Trophoblast cell (in vitro differentiated cells and primary cell): ENCODE data around the gene NTM.

Experiments
- DNase-seq, 2 donors: peaks; one replicate each; pipeline ENCODE4 v3.0.0-alpha.2; 2016
- H2AFZ ChIP-seq: 2 replicates; pipeline ENCODE4 v1.6.1; 2013; ENCODE audit warnings: low read length, moderate library complexity, mild to moderate bottlenecking; ENCODE audit not compliant: insufficient read depth, poor library complexity
- H2AK5ac ChIP-seq: 2 replicates; pipeline ENCODE4 v1.6.1; 2013; ENCODE audit warnings: mild to moderate bottlenecking, low read length
- H2BK120ac ChIP-seq: 2 replicates; pipeline ENCODE4 v1.6.1; 2013; ENCODE audit warnings: low read length, mild to moderate bottlenecking, moderate library complexity; ENCODE audit not compliant: insufficient read depth, poor library complexity
- H2BK12ac ChIP-seq: 2 replicates; pipeline ENCODE4 v1.6.1; 2013; ENCODE audit warnings: mild to moderate bottlenecking, low read length, moderate library complexity
- H2BK5ac ChIP-seq: 2 replicates; pipeline ENCODE4 v1.6.1; 2013; ENCODE audit warnings: low read length, low read depth, moderate library complexity, mild to moderate bottlenecking; ENCODE audit not compliant: poor library complexity
- H3K14ac ChIP-seq: 2 replicates; pipeline ENCODE4 v1.6.1; 2013; ENCODE audit warnings: mild to moderate bottlenecking, low read length
- H3K18ac ChIP-seq: 2 replicates; pipeline ENCODE4 v1.6.1; 2013; ENCODE audit warnings: mild to moderate bottlenecking, low read length
- H3K23ac ChIP-seq: 2 replicates; pipeline ENCODE4 v1.6.1; 2013; ENCODE audit warnings: low read length
- H3K27ac ChIP-seq: 2 replicates; pipeline ENCODE4 v1.5.1; 2013; ENCODE audit warnings: low read depth, mild to moderate bottlenecking, inconsistent platforms, low read length, moderate library complexity
- H3K27me3 ChIP-seq: 2 replicates; pipeline ENCODE4 v1.6.1; 2013; ENCODE audit warnings: inconsistent platforms, mild to moderate bottlenecking, low read length, moderate library complexity; ENCODE audit not compliant: insufficient read depth
- H3K36me3 ChIP-seq, 2 experiments: 1 replicate in 1 of 2; 2 replicates in 1 of 2; pipeline ENCODE4 v1.6.1; 2013; ENCODE audit warnings: low read length in 2 of 2, mild to moderate bottlenecking in 2 of 2, moderate library complexity in 1 of 2; ENCODE audit not compliant: insufficient read depth in 2 of 2, control insufficient read depth in 1 of 2
- H3K4ac ChIP-seq: 2 replicates; pipeline ENCODE4 v1.6.1; 2013; ENCODE audit warnings: low read depth, mild to moderate bottlenecking, low read length, moderate library complexity
- H3K4me1 ChIP-seq, 2 experiments: 1 replicate in 1 of 2; 2 replicates in 1 of 2; pipeline ENCODE4 v1.6.1; 2013; ENCODE audit warnings: low read length in 2 of 2, mild to moderate bottlenecking in 2 of 2, moderate library complexity in 1 of 2; ENCODE audit not compliant: insufficient read depth in 2 of 2, control insufficient read depth in 1 of 2
- H3K4me2 ChIP-seq: 2 replicates; pipeline ENCODE4 v1.6.1; 2013; ENCODE audit warnings: inconsistent platforms, mild to moderate bottlenecking, low read length, moderate library complexity
- H3K4me3 ChIP-seq: 2 replicates; pipeline ENCODE4 v1.5.1; 2013; ENCODE audit warnings: mild to moderate bottlenecking, low read depth, low read length, inconsistent platforms
- H3K79me1 ChIP-seq: one replicate; pipeline ENCODE4 v1.6.1; 2013; ENCODE audit warnings: low read length
- H3K79me2 ChIP-seq: 2 replicates; pipeline ENCODE4 v1.6.1; 2013; ENCODE audit warnings: low read length, mild to moderate bottlenecking; ENCODE audit not compliant: control insufficient read depth, insufficient read depth, poor library complexity
- H3K9ac ChIP-seq: 2 replicates; pipeline ENCODE4 v1.6.1; 2013; ENCODE audit warnings: mild to moderate bottlenecking, low read length
- H3K9me3 ChIP-seq: 2 replicates; pipeline ENCODE4 v1.6.1; 2013; ENCODE audit warnings: low read depth, mild to moderate bottlenecking, control low read depth, inconsistent platforms, low read length; ENCODE audit not compliant: insufficient read depth
- H4K12ac ChIP-seq: 2 replicates; pipeline ENCODE4 v1.6.1; 2013; ENCODE audit warnings: low read depth, mild to moderate bottlenecking, low read length, moderate library complexity
- H4K8ac ChIP-seq: 2 replicates; pipeline ENCODE4 v1.6.1; 2013; ENCODE audit warnings: low read depth, mild to moderate bottlenecking, low read length, moderate library complexity
- H4K91ac ChIP-seq: one replicate; pipeline ENCODE4 v1.6.1; 2013; ENCODE audit warnings: low read depth, mild to moderate bottlenecking, low read length, moderate library complexity
- WGBS: extraction: QIAGEN DNeasy Blood & Tissue Kit; methylation state at CpG from one replicate; pipeline ENCODE4 v1.1.7; 2013; ENCODE audit warnings: missing lambda C conversion rate; ENCODE audit not compliant: insufficient read length, insufficient coverage; ENCODE audit errors: extremely low coverage; 5-methylcytosine and 5-hydroxymethylcytosine counted together

Gene NTM

GRCh38 chr11:131787119-131787518, 416.7 kb downstream of the NTM start:
- H3K4me3 ChIP-seq = no peak overlapping the region
- DNase-seq = no peak
- no peak overlapping the region for H2AFZ ChIP-seq
- H3K23ac ChIP-seq = no peak overlapping the region
- no peaks in the 10 kb centered on the region for H3K79me1 ChIP-seq
- H3K9ac ChIP-seq = no peak overlapping the region
- H3K36me3 ChIP-seq = no peaks in the 10 kb centered on the region
- H3K4me2 ChIP-seq = no peak overlapping the region
- no peak overlapping the region for H4K91ac ChIP-seq
- no peak overlapping the region for H2BK120ac ChIP-seq
- no peak overlapping the region for H3K4ac ChIP-seq
- H4K12ac ChIP-seq = no peak overlapping the region
- H4K8ac ChIP-seq = no peak overlapping the region
- no peaks in the 10 kb centered on the region for H3K27me3 ChIP-seq
- no peak overlapping the region for H2BK5ac ChIP-seq
- H3K14ac ChIP-seq = no peak overlapping the region
- WGBS = no CpG with 5 or more reads among the region's 3 CpGs
- no peak overlapping the region for H2BK12ac ChIP-seq
- no peak overlapping the region for H3K18ac ChIP-seq
- H3K79me2 ChIP-seq = no peaks in the 10 kb centered on the region
- H3K4me1 ChIP-seq = no peaks in the 10 kb centered on the region
- H2AK5ac ChIP-seq = no peak overlapping the region
- no peak overlapping the region for H3K27ac ChIP-seq
- no peaks in the 10 kb centered on the region for H3K9me3 ChIP-seq

DNA sequence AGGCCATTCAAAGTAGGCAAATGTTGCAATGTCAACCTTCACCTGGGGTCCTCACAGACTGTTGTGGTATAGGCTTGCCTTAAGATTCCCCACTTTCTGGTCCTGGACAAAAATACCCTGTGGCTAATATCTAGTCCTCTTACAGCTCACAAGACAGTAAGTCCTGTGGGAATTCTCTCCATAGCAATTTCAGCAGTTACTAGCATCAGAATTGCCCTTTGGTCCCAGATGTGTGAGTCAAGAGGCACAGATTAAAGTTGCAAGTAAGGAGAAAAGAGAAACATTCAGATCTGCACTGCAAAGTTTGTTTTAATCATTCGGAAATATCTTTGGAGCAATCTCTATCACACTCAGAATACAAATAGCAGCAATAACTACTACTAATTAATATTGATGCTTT, 420.2 kb downstream of the NTM start:
- Histone ChIP-seq H3K79me2 (no peaks in the 10 kb centered on the region), H3K27ac (no peak overlapping the region), H3K9me3 (no peaks in the 10 kb centered on the region), H2AFZ (no peak overlapping the region), H3K4me1 (no peaks in the 10 kb centered on the region), H3K4me2 (no peak overlapping the region), H3K79me1 (no peaks in the 10 kb centered on the region), H4K91ac (no peak overlapping the region), H4K12ac (no peak overlapping the region), H2BK5ac (no peak overlapping the region), H3K14ac (no peak overlapping the region), H3K18ac (no peak overlapping the region), H2AK5ac (no peak overlapping the region), H3K9ac (no peak overlapping the region), H2BK120ac (no peak overlapping the region), H2BK12ac (no peak overlapping the region), H3K4ac (no peak overlapping the region), H3K4me3 (no peak overlapping the region), H3K23ac (no peak overlapping the region), H4K8ac (no peak overlapping the region), H3K27me3 (no peaks in the 10 kb centered on the region), H3K36me3 (no peaks in the 10 kb centered on the region)
- no CpG with 5 or more reads among the region's 1 CpG for WGBS
- DNase-seq = no peak

DNA sequence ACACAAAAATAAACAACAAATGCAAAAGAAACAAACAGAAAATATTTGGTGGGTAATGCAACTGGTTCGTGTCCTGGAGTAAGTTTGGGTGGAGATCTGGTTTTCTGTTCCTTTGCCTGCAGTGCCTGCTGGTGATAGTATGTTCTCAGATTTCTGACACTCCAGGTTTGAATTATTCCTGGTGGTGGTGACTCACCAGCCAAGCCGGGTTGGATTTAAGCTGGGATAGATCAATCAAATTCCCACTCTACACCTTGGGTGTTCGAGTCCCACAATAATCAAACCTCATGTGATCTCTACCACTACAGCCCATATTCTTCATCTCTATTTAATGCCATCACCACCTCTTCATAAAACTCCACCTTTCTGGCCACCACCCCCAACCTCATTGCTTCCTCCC, 421.8 kb downstream of the NTM start:
- Histone ChIP-seq H2AK5ac (no peak overlapping the region), H4K12ac (no peak overlapping the region)
- WGBS = no CpG with 5 or more reads among the region's 3 CpGs

GRCh38 chr11:131796089-131796488, 425.7 kb downstream of the NTM start:
- Histone ChIP-seq H3K14ac (no peak overlapping the region), H3K79me2 (no peaks in the 10 kb centered on the region), H3K9me3 (peaks cover 1% of the 10 kb centered on the region), H2AK5ac (no peak overlapping the region), H3K4me2 (no peak overlapping the region), H4K8ac (no peak overlapping the region), H3K18ac (no peak overlapping the region), H2BK12ac (no peak overlapping the region), H3K79me1 (no peaks in the 10 kb centered on the region), H3K4me1 (no peaks in the 10 kb centered on the region), H3K27ac (no peak overlapping the region), H4K91ac (no peak overlapping the region), H3K4me3 (no peak overlapping the region), H3K27me3 (no peaks in the 10 kb centered on the region), H2BK120ac (no peak overlapping the region), H3K4ac (no peak overlapping the region), H2BK5ac (no peak overlapping the region), H3K9ac (no peak overlapping the region), H3K36me3 (no peaks in the 10 kb centered on the region), H2AFZ (no peak overlapping the region), H4K12ac (no peak overlapping the region), H3K23ac (no peak overlapping the region)
- no CpG with 5 or more reads among the region's 7 CpGs for WGBS
- DNase-seq = no peak

More for the DNA sequence above, 421.8 kb downstream of the NTM start:
- Histone ChIP-seq H3K9me3 (no peaks in the 10 kb centered on the region), H3K9ac (no peak overlapping the region), H3K23ac (no peak overlapping the region), H3K79me2 (no peaks in the 10 kb centered on the region), H2BK12ac (no peak overlapping the region), H3K27ac (no peak overlapping the region), H3K4me2 (no peak overlapping the region), H2BK120ac (no peak overlapping the region), H4K91ac (no peak overlapping the region), H3K4me1 (no peaks in the 10 kb centered on the region), H2BK5ac (no peak overlapping the region), H3K4ac (no peak overlapping the region), H2AFZ (no peak overlapping the region), H3K27me3 (no peaks in the 10 kb centered on the region), H3K18ac (no peak overlapping the region), H3K79me1 (no peaks in the 10 kb centered on the region), H3K4me3 (no peak overlapping the region), H3K36me3 (no peaks in the 10 kb centered on the region), H3K14ac (no peak overlapping the region), H4K8ac (no peak overlapping the region)
- DNase-seq = no peak
